ENCODE data around the gene PAX6. TPM values are rescaled to one million over a fixed set of nuclear protein-coding genes. Genes with fewer than 3 reads are reported as not detected.

The PAX6 gene
- total RNA-seq, 1 donor from 2014 or later, result not detected

DNA sequence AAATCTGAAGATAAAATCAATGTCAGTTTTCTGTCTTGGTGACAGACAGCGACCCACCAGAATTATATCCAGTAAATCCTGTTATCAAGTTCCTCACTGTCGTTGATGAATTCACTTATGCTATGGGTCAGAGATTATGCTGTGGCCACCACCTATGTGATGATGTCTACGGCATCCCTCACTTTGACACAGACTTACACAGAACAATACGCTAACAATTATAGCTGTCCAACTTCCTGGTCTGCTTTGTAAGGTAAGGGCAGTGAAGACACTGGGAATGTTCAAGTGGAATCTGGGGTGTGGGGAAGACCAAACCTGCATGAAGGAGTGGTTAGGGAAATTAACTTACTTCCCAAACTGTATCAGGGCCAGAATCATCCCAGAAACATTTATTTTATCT is 19.3 kb upstream of the PAX6 start:
- Mint-ChIP-seq H3K27ac (ENCODE audit: unreplicated experiment) (no peak overlapping the region), H3K36me3 (ENCODE audit: unreplicated experiment) (no peaks in the 10 kb centered on the region), H3K9me3 (ENCODE audit: unreplicated experiment) (no peaks in the 10 kb centered on the region), H3K4me1 (ENCODE audit: unreplicated experiment) (peaks cover 17% of the 10 kb centered on the region), H3K4me3 (ENCODE audit: unreplicated experiment) (no peak overlapping the region), H3K27me3 (ENCODE audit: unreplicated experiment) (peaks cover 55% of the 10 kb centered on the region)
- no peak for TF ChIP-seq CTCF (IDR thresholded peaks at IDR 0.05)
- DNase-seq (ENCODE audit: extremely low spot score, unreplicated experiment), result no peak

DNA sequence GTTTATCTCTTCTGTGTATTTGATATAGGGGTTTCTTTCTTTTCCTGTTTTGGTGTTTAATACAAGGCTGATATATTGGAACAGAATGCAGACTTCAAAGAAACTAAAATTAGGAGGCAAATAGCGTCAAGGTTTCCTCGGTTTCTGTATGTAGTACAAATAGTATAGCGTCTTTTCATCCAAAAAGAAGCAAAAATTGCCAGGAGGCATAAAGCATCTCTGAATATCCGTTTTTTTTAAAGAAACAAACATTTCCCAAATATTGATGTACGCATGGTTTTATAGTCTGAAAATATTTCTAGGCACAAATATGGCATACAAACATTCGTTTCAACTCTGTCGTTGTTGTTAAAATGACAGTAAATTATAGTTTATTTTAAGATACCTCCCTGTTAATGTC is 17.1 kb upstream of the PAX6 start:
- Mint-ChIP-seq H3K27me3 (ENCODE audit: unreplicated experiment) (peaks cover 69% of the 10 kb centered on the region), H3K4me3 (ENCODE audit: unreplicated experiment) (no peak overlapping the region)
- TF ChIP-seq CTCF (IDR thresholded peaks at IDR 0.05), result no peak

GRCh38 chr11:31827455-31828206 is 16.5 kb upstream of the PAX6 start:
- Mint-ChIP-seq H3K27ac (ENCODE audit: unreplicated experiment) (no peak overlapping the region), H3K27me3 (ENCODE audit: unreplicated experiment) (peaks cover 75% of the 10 kb centered on the region), H3K9me3 (ENCODE audit: unreplicated experiment) (no peaks in the 10 kb centered on the region), H3K4me1 (ENCODE audit: unreplicated experiment) (peaks cover 21% of the 10 kb centered on the region), H3K36me3 (ENCODE audit: unreplicated experiment) (no peaks in the 10 kb centered on the region), H3K4me3 (ENCODE audit: unreplicated experiment) (peak overlapping the region; percentile 62)
- no peak for DNase-seq (ENCODE audit: extremely low spot score, unreplicated experiment)
- no peak for TF ChIP-seq CTCF (IDR thresholded peaks at IDR 0.05)

More for the DNA sequence above, 17.1 kb upstream of the PAX6 start:
- H3K27ac Mint-ChIP-seq (ENCODE audit: unreplicated experiment), result no peak overlapping the region
- DNase-seq (ENCODE audit: extremely low spot score, unreplicated experiment), result no peak
- H3K4me1 Mint-ChIP-seq (ENCODE audit: unreplicated experiment), result peaks cover 21% of the 10 kb centered on the region
- H3K9me3 Mint-ChIP-seq (ENCODE audit: unreplicated experiment), result no peaks in the 10 kb centered on the region
- H3K36me3 Mint-ChIP-seq (ENCODE audit: unreplicated experiment), result no peaks in the 10 kb centered on the region

- peak overlapping the region; percentile 62 for H3K4me3 Mint-ChIP-seq (ENCODE audit: unreplicated experiment)
- H3K36me3 Mint-ChIP-seq (ENCODE audit: unreplicated experiment), result no peaks in the 10 kb centered on the region
- H3K27me3 Mint-ChIP-seq (ENCODE audit: unreplicated experiment), result peaks cover 84% of the 10 kb centered on the region
- H3K4me1 Mint-ChIP-seq (ENCODE audit: unreplicated experiment), result peaks cover 21% of the 10 kb centered on the region
- no peak for TF ChIP-seq CTCF (IDR thresholded peaks at IDR 0.05)
- H3K27ac Mint-ChIP-seq (ENCODE audit: unreplicated experiment), result no peak overlapping the region
- no peaks in the 10 kb centered on the region for H3K9me3 Mint-ChIP-seq (ENCODE audit: unreplicated experiment)
- no peak for DNase-seq (ENCODE audit: extremely low spot score, unreplicated experiment)
These were observed 15.7 kb upstream of the PAX6 start for GRCh38 chr11:31826536-31827438.
